Activated T-cell treated with anti-CD3 and anti-CD28 coated beads for 1 hour (primary cell): ENCODE results near the gene PROZ.

ENCODE experiments used
- DNase-seq: peaks from one replicate; pipeline ENCODE4 v3.0.0-alpha.2; 2020; ENCODE audit warnings: low read depth

The PROZ gene

GRCh38 chr13:113119822-113120189 lies 38.6 kb upstream of the PROZ start:
- no peak for DNase-seq

DNA sequence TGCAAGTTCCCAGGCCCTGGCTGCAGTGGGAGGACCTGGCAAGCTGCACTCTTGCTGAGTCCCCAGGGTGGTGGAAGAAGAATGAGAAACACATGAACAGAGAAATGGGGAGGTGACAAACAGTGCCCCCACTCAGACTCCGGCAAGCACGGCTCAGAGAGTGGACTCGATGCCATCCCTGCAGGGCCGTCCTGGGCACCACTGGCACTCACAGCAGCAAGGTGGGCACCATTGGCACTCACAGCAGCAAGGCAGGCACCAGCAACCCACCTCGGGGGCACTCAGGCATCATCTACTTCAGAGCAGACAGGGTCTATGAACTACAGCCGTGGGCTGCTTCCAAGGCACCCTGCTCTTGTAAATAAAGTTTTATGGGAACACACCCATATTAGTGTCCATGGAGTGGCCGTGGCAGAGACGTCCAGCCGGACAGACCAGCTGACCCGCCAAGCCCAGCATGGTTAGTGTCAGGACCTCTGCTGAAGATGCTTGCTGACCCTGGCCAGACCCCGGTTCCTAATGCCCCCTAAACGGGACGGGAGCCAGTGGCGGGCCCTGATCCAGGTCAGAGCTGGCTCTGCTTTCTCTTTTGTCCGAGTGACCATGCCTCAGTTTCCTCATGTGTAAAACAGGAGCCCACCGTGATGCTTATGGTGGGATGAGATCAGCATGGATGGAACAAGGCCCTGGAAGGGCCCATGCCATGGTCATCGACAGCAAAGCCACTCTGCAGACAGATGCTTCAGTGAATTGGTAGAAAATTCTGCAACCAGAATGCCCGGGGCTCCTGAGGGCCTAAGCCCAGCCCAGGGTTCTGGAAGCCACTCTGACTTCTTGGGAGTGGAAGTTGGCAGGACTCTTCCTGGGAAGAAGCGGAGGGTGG lies 37.9 kb upstream of the PROZ start:
- DNase-seq: no peak

DNA sequence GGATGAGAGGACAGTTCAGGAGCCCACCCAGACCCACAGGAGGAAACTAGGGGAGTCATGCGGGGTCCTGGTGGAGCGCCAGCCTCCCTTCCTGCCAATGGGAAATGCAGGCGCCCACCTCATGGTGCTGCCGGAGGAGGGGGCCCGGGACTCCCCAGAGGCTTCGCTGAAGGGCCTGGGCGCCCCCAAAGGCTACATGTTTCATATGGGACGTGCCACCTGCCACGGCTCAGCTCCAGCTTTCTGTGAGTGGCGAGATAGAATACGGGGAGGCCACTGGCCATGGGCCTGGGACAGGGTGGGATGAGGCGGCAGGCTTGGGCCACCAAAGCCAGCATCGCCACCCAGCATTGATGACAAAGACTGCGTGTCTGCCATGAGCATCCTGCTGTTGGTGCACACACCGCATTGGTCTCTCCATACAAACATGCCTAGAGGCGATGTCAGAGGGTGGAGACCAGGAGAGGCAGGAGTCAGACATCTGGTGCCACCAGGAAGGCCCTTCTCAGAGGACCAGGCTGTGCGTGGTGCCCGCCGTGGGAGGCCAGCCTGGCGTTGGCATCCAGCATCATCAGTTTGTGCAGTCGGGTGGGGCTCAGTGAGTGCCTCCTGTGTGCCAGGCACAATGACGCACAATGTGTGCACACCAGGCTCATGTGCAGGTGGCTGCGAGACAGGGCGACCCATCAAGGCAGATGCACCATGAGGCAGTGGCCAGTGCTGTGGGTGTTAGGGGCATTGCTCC lies 37.1 kb upstream of the PROZ start:
- no peak for DNase-seq

- DNase-seq: no peak
Observed at GRCh38 chr13:113121928-113122471, 36.4 kb upstream of the PROZ start.

GRCh38 chr13:113122550-113123225 lies 35.8 kb upstream of the PROZ start, which contains the start of gene F10:
F10 (plus strand) TSS chr13:113122799; CDS start chr13:113122856, 57 bp downstream.
- DNase-seq: no peak

DNA sequence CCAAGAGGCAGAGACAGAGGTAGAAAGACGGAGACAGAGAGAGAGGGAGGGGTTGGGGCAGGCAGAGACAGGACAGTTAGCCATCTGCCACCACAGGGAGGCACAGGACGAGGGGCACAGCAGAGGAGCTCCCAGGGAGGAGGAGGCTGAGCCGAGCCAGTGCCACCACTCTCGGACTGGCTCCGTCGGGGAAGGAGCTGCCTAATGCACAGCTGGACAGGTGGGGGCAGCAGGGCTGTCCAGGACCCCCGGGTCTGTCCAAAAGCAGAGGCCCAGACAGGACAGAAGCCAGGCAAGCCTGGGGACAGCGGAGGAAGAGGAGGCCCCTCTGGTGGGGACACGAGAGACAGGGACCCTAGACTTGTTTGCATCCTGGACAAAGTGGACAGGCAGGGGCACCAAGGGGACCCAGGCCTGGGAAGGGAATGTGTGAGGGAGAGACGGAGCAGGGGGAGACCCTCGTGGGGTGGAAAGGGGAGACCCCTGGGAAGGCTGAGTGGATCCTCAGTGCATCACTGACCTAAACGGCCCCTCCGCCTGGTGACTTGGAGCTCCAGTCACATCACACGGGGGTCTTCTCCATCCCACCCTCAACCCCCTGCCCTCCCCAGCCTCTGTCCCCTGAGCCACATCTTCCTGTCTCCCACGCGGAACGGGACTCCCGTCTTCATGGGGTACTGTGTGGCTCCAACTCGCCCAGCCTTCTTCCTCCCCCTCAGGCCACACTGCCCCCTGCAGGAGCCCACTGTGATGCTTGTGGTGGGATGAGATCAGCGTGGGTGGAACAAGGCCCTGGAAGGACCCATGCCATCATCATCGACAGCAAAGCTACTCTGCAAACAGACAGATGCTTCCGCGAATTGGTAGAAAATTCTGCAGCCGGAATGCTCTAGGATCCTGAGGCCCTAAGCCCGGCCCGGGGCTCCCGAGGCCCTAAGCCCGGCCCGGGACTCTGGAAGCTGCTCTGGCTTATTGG lies 34.9 kb upstream of the PROZ start:
- DNase-seq: no peak

DNA sequence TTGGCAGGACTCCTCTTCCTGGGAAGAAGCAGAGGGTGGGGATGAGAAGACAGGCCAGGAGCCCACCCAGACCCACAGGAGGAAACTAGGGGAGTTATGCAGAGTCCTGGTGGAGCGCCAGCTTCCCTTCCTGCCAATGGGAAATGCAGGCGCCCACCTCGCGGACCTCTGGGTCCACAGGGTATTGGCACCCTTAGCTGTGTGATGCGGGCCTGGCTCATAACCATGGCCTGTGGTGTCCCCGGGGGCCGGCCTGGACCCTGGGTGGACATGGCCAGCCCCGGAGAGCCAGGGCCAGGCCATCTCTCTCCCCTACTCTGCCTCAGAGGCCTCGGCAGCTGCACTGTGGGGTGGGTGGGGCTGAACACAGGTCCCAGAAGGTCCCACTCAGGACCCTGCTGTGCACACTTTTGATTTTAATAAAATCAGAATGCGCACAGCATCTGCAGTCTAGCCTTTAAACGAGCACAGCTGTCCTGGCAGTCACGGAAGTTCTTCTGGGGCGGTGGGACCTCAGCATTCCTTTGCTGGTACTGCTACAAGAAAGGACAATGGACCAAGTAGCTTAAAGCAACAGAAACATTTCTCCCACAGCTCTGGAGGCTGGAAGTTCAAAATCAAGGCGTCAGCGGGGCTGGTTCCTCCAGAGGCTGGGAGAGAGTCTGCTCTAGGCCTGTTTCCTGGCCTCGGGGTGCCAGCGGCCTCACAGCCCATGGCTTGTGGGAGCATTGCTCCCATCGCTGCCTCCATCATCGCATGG lies 34.1 kb upstream of the PROZ start:
- DNase-seq: no peak

DNA sequence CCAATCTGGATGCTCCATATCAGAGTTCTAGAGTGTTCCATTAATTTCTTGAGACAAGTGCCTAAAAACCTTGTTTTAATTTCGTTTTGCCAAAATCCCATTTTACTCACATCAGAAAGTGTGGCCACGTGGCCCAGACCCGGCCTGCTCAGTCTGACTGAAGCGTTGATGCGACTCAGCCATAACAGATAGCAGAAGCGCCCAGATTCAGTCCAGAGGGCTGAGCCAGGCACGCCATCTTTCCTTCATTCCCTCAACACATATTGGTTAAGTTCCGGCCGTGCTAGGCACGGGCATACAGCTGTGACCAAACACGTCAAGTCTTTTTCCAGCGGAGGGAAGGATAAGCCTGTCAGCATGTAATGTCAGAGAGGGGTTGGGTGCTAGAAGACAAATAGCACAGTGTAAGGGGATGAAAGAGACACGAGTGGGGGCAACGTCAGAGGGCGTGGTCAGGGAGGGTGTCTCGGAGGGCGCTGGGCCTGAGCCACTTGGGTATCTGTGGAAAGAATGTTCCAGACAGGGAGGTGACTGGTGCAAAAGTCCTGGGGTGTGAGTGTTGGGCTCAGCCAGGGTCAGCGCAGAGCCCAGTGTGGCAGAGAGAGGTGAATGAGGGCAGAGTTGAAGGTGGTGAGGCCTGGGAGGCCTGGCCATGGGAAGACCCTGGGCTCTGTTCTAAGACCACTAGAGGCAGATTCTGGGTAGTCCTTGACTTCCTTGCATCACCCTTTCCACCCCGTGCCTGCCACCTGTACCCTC lies 32.8 kb upstream of the PROZ start:
- DNase-seq: no peak

DNA sequence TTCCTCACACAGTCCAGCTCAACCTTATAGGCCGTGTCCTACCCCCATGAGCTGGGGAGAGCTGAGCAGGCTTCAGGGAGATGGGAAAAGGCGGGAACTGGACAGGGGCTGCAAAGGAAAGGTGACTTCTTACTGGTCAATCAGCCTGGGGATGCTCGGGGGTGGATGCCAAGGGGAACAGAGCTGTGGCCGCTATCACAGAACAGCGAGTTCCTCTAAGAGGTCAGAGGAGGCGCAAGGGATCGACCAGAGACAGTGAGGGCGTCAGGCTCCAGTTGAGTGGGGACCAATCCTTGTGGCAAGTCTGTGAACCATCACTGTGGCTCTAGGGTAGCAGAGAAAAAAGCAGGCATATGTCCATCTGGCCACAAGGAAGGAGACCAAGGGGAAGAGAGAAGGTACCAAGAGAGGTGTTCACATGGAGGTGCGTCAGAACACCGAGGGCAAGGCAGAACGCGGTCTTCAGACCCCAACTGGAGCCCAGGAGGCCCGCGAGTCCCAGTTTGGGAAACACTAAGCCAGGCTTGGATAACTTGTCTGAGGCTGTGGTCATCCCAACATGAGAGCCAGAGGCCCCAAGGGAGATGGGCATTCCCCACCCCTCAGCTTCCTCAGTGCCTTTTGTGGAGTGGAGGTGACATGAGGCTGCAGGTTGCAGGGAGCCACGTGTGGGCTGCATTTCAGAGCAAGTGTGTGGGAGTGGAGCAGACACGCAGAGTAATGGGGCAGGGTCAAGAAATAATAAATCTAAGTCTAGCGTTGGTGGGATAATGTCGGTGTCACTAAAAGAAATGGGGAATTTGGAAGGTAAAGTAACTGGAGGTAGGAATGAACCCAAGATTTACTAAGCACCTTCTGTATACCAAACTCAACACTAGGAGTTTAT lies 31.9 kb upstream of the PROZ start:
- no peak for DNase-seq

DNA sequence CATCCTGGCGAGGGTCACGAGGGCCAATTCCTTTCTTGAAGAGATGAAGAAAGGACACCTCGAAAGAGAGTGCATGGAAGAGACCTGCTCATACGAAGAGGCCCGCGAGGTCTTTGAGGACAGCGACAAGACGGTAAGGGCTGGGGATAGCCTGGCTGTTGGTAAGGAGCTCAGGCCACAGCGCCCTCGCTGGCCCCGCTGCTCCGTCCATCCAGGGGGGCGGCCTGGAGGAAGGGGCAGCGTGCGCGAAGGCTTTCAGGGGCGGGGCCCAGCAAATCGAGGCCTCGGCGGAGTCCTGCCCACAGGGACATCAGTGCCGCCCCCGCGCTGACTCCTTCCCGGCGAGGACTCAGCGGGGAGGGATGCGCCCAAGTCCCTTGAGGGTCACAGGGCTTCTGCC lies 29.0 kb upstream of the PROZ start:
- no peak for DNase-seq

GRCh38 chr13:113129921-113130750 lies 28.3 kb upstream of the PROZ start:
- DNase-seq: no peak

- DNase-seq: no peak
Observed at GRCh38 chr13:113135281-113135760, 23.1 kb upstream of the PROZ start.

- DNase-seq: no peak
Observed at GRCh38 chr13:113137691-113138298, 20.7 kb upstream of the PROZ start.

GRCh38 chr13:113138792-113139551 lies 19.5 kb upstream of the PROZ start:
- DNase-seq: no peak

DNA sequence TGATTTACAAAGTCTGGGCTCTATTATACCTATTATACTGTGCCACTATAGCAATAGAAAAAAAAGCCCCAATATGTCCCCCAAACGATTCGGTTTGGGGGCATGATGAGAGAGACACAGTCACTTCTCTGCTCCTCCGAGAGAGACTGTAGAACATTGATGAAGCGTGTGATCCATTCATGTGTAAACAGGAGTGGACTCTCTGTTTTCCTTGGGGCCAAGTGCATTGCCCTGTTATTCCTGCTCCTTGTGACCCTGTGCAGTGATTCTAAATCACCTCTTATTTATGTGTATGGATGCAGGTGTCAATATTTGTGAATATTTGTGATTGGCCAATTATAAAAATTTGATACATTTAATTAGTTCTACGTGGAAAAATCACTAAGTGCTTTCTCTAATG lies 18.9 kb upstream of the PROZ start:
- DNase-seq: no peak
